MM.1S (cell line): ENCODE data around the gene ZNF354C.

Experiments
- DNase-seq: peaks from one replicate; pipeline ENCODE4 v3.0.0-alpha.2; 2015
- H2AFZ ChIP-seq: fragments of 300-600 bp; sonication (generic); 2 replicates; pipeline ENCODE4 v1.6.0; 2016; ENCODE audit warnings: antibody characterized with exemption, low read length
- H3F3A ChIP-seq: fragments of 300-600 bp; sonication (generic); 2 replicates; pipeline ENCODE4 v1.6.1; 2016; ENCODE audit warnings: mild to moderate bottlenecking, antibody characterized with exemption, low read length, moderate library complexity, mixed read lengths; ENCODE audit not compliant: insufficient read depth
- H3K27ac ChIP-seq: fragments of 300-600 bp; sonication (generic); 2 replicates; pipeline ENCODE4 v1.5.1; 2016; ENCODE audit warnings: mild to moderate bottlenecking, low read length
- H3K27me3 ChIP-seq: fragments of 300-600 bp; sonication (generic); replicated peaks from 2 replicates; pipeline ENCODE4 v1.6.0; 2016; ENCODE audit warnings: low read length; ENCODE audit not compliant: insufficient read depth
- H3K36me3 ChIP-seq: fragments of 300-600 bp; sonication (generic); replicated peaks from 2 replicates; pipeline ENCODE4 v1.6.1; 2016; ENCODE audit warnings: mild to moderate bottlenecking, low read length, mixed read lengths; ENCODE audit not compliant: insufficient read depth
- H3K4me1 ChIP-seq: fragments of 300-600 bp; sonication (generic); 2 replicates; pipeline ENCODE4 v1.6.1; 2016; ENCODE audit warnings: low read length, mixed read lengths
- H3K4me2 ChIP-seq: fragments of 300-600 bp; sonication (generic); 2 replicates; pipeline ENCODE4 v1.6.0; 2016; ENCODE audit warnings: low read depth, low read length
- H3K4me3 ChIP-seq: fragments of 300-600 bp; sonication (generic); 2 replicates; pipeline ENCODE4 v1.5.1; 2016; ENCODE audit warnings: low read length, mixed read lengths
- H3K79me2 ChIP-seq: fragments of 300-600 bp; sonication (generic); 2 replicates; pipeline ENCODE4 v1.6.1; 2016; ENCODE audit warnings: mixed run types, low read length, mixed read lengths
- H3K9ac ChIP-seq: fragments of 300-600 bp; sonication (generic); 2 replicates; pipeline ENCODE4 v1.6.1; 2016; ENCODE audit warnings: low read length, mixed read lengths
- H3K9me2 ChIP-seq: fragments of 300-600 bp; sonication (generic); replicated peaks from 2 replicates; pipeline ENCODE4 v1.6.1; 2016; ENCODE audit warnings: mild to moderate bottlenecking, low read length, mixed read lengths; ENCODE audit not compliant: insufficient read depth
- H3K9me3 ChIP-seq: fragments of 300-600 bp; sonication (generic); replicated peaks from 2 replicates; pipeline ENCODE4 v1.6.1; 2016; ENCODE audit warnings: mild to moderate bottlenecking, low read length, mixed read lengths; ENCODE audit not compliant: insufficient read depth
- H4K20me1 ChIP-seq: fragments of 300-600 bp; sonication (generic); 2 replicates; pipeline ENCODE4 v1.6.1; 2016; ENCODE audit warnings: mild to moderate bottlenecking, low read length, moderate library complexity, mixed read lengths; ENCODE audit not compliant: insufficient read depth
- EZH2 ChIP-seq: fragments of 300-600 bp; sonication (generic); optimal IDR thresholded peaks from 2 replicates; pipeline ENCODE3; 2017; ENCODE audit warnings: low read depth, mild to moderate bottlenecking, antibody characterized with exemption, low read length, mixed read lengths
- EZH2phosphoT487 ChIP-seq: fragments of 300-600 bp; sonication (generic); IDR thresholded peaks from 2 replicates; pipeline ENCODE4 v1.6.1; 2018; ENCODE audit warnings: antibody characterized with exemption, low read length
- TF ChIP-seq, protein P1 (sequence below): fragments of 300-600 bp; sonication (generic); IDR thresholded peaks from 2 replicates; pipeline ENCODE4 v1.5.1; 2016; ENCODE audit warnings: antibody characterized with exemption, low read length, mixed read lengths

ZNF354C gene

DNA sequence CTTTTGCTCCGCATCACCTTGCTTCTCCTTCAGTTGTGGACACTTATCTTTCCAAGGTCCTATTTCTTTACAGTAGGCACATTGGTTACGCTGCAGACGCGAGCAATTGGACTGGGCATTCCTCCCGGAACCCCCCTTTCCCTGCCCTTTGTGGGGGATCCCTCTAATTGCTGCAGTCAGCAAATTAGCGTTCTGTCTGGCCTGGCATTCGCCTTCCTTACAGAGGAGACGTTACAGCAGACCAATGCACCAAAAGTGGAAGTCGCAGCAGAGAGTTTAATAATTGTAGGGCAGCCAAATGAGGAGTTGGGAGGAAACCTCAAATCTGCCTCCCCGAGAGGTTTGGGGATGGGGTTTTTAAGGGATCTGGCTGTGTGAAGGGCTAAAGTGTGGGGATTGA, 5.3 kb upstream of the ZNF354C start:
- H2AFZ ChIP-seq, result no peak overlapping the region
- DNase-seq, result no peak
- H3K9me2 ChIP-seq, result no peaks in the 10 kb centered on the region
- H3K9ac ChIP-seq, result no peak overlapping the region
- H3K27me3 ChIP-seq, result peaks cover 16% of the 10 kb centered on the region; the same call in 1 of the 2 replicates
- no peak overlapping the region for H3K4me2 ChIP-seq
- no peaks in the 10 kb centered on the region for H3K79me2 ChIP-seq
- no peak overlapping the region for H3K4me3 ChIP-seq
- no peaks in the 10 kb centered on the region for H3K36me3 ChIP-seq
- H3K9me3 ChIP-seq, result no peaks in the 10 kb centered on the region
- H3K4me1 ChIP-seq, result no peaks in the 10 kb centered on the region
- TF ChIP-seq EZH2phosphoT487 (no peak), EZH2 (no peak)
- TF ChIP-seq, protein P1, sequence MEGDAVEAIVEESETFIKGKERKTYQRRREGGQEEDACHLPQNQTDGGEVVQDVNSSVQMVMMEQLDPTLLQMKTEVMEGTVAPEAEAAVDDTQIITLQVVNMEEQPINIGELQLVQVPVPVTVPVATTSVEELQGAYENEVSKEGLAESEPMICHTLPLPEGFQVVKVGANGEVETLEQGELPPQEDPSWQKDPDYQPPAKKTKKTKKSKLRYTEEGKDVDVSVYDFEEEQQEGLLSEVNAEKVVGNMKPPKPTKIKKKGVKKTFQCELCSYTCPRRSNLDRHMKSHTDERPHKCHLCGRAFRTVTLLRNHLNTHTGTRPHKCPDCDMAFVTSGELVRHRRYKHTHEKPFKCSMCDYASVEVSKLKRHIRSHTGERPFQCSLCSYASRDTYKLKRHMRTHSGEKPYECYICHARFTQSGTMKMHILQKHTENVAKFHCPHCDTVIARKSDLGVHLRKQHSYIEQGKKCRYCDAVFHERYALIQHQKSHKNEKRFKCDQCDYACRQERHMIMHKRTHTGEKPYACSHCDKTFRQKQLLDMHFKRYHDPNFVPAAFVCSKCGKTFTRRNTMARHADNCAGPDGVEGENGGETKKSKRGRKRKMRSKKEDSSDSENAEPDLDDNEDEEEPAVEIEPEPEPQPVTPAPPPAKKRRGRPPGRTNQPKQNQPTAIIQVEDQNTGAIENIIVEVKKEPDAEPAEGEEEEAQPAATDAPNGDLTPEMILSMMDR, result no peak
- H4K20me1 ChIP-seq, result no peaks in the 10 kb centered on the region
- no peak overlapping the region for H3K27ac ChIP-seq
- H3F3A ChIP-seq, result no peaks in the 10 kb centered on the region

DNA sequence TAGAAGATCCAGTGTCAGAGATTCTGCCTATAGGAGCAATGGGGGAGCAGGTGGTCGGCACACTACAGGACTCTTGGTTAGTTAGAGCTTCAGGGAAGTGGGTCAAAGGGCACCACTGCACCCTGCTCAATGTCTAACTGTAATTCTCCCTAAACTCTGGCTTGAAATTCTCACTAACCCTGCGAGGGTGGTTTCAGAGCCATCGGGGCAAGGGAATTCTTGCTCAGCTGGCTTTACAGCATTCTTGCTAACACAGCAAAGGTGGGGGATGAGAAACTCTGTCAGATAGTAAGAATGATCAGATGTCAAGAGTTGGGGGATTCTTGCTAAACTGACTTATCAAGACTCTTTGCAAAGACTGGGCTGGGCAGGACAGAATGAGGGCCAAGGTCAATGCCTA, 4.7 kb upstream of the ZNF354C start:
- H3K4me3 ChIP-seq, result no peak overlapping the region
- no peak overlapping the region for H3K9ac ChIP-seq
- no peak for DNase-seq
- H3K4me2 ChIP-seq, result no peak overlapping the region
- H4K20me1 ChIP-seq, result no peaks in the 10 kb centered on the region
- no peaks in the 10 kb centered on the region for H3K4me1 ChIP-seq
- peaks cover 16% of the 10 kb centered on the region; the same call in 1 of the 2 replicates for H3K27me3 ChIP-seq
- H3K9me2 ChIP-seq, result no peaks in the 10 kb centered on the region
- TF ChIP-seq EZH2phosphoT487, result no peak
- no peak for TF ChIP-seq EZH2
- TF ChIP-seq, protein P1, result no peak
- H3F3A ChIP-seq, result no peaks in the 10 kb centered on the region
- no peak overlapping the region for H2AFZ ChIP-seq
- no peak overlapping the region for H3K27ac ChIP-seq
- no peaks in the 10 kb centered on the region for H3K79me2 ChIP-seq
- H3K36me3 ChIP-seq, result no peaks in the 10 kb centered on the region
- H3K9me3 ChIP-seq, result no peaks in the 10 kb centered on the region

DNA sequence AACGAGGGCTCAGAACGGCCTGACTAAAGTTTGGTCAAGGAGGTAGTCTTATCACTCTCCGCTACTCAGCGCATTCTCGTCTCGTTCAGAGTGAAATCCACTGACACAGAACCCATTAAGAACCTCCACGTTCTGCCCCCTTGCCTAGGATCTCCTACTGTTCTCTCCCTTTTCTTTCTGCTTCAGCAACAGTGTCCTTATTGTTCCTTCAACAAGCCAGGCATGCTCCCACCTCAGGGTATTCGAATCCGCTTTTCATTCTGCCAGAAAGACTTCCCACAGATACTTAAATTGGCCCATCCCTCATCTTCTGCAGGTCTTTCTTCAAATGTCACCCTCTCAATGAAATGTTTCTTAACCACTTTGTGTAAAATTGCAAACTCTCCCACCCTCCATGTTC, 4.3 kb upstream of the ZNF354C start:
- Histone ChIP-seq H3K9me2 (no peaks in the 10 kb centered on the region), H4K20me1 (no peaks in the 10 kb centered on the region), H3K4me3 (no peak overlapping the region), H3F3A (no peaks in the 10 kb centered on the region), H3K27me3 (peaks cover 16% of the 10 kb centered on the region; the same call in 1 of the 2 replicates), H3K4me1 (no peaks in the 10 kb centered on the region), H3K9ac (no peak overlapping the region), H3K9me3 (no peaks in the 10 kb centered on the region), H3K79me2 (no peaks in the 10 kb centered on the region), H3K27ac (no peak overlapping the region), H3K4me2 (no peak overlapping the region), H2AFZ (no peak overlapping the region), H3K36me3 (no peaks in the 10 kb centered on the region)
- no peak for DNase-seq
- TF ChIP-seq EZH2phosphoT487 (no peak), EZH2 (no peak)
- TF ChIP-seq, protein P1, result no peak
